HG03442 (cell line): ENCODE measurements around the gene HTR3C.

Experiments used
- ATAC-seq: cut with Tn5 transposase; IDR thresholded peaks from one replicate; pipeline ENCODE4 v1.9.1; 2021; ENCODE audit warnings: mild to moderate bottlenecking, moderate library complexity; ENCODE audit not compliant: unreplicated experiment

The HTR3C gene

GRCh38 chr3:184082034-184082433, 29.2 kb downstream of the HTR3C start:
- ATAC-seq, result no peak

GRCh38 chr3:184082465-184082864, 29.6 kb downstream of the HTR3C start:
- no peak for ATAC-seq

GRCh38 chr3:184085389-184085852, 32.6 kb downstream of the HTR3C start:
- no peak for ATAC-seq

GRCh38 chr3:184092199-184092598, 39.4 kb downstream of the HTR3C start:
- ATAC-seq, result no peak

- ATAC-seq, result no peak
These were observed 44.0 kb downstream of the HTR3C start, which contains the start of gene HTR3E for GRCh38 chr3:184096811-184097383. TSS of gene HTR3E (plus strand) at chr3:184097064. CDS start at chr3:184097530, 466 bp downstream.

- no peak for ATAC-seq
These were observed 44.7 kb downstream of the HTR3C start for GRCh38 chr3:184097556-184097955.

- no peak for ATAC-seq
These were observed 47.2 kb downstream of the HTR3C start for GRCh38 chr3:184099806-184100686.
